ENCODE data around the gene MRPL9.

Gene MRPL9

DNA sequence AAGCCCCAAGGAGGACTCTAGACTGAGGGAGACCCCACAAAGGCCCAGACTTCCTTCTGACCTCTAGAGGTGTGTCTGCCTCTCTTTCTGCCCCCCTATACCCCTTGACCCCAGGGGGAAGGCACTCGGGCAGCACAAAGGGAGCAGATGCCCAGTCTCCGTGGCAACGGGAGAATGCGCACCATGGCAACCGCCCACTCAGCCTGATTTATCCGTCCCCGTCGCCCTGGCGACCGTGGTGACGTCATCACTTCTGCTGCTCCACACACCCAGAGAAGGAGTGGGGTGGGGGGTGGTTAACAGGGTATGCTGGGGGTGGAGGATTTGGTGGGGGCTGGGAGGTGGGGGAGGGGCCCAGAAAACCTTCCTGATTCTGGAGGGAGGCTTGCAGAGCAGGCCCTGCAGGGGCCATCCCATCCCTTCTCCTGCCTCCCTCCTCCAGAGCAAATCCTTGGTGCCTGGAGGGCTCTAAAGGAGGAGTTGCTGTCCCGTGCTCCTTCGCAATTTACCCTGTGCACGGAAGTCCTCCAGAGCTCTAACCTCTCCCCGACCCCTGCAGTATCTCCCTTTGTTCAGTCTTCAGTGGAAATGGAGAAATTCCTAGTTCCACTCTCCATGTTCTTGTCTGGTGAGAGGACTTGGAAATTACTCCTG, 53.0 kb downstream of the MRPL9 start:
- no peak for FAIRE-seq
